HG02571 (cell line): ENCODE data around the gene TLR5.

ENCODE experiments used
- ATAC-seq: cut with Tn5 transposase; IDR thresholded peaks from one replicate; pipeline ENCODE4 v1.9.1; 2021; ENCODE audit warnings: mild to moderate bottlenecking, moderate library complexity; ENCODE audit not compliant: unreplicated experiment

The TLR5 gene

DNA sequence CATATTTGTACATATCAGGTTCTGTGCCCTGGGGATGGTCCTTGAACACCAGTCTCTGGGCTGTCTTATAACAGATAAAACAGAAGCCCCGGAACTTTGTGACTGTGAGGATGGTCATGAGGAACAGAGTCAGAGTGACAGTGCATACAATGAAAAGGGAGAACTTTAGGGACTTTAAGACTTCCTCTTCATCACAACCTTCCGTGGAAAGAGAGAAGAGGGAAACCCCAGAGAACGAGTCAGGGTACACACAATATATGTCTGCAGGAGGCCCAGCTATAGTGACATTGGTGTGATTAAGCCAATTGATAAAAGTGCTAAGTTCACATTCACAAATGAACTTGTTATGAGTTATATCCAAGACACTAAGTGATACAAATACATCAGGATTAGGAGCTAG, 32.1 kb downstream of the TLR5 start:
- no peak for ATAC-seq

DNA sequence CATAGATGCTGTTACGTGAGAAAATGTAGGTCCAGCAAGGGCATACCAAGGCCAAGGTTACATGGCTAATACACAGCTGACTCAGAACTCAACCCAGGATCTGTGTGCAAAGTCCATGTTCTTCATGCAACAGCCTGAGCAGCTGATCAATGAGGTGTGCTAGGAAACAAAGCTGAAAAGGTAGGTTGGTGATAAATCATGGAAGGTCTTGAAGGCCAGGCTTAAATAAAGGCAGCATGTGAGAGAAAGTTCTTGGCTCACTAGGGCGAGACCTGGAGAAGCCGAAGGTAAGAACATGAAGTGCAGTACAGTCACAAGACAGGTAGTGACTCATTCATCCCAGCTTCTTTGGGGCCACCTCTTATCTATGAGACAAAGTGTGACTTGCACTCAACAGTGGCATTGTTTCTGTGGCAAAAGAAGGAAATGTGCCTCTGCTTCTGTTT, 33.4 kb downstream of the TLR5 start:
- ATAC-seq: no peak

DNA sequence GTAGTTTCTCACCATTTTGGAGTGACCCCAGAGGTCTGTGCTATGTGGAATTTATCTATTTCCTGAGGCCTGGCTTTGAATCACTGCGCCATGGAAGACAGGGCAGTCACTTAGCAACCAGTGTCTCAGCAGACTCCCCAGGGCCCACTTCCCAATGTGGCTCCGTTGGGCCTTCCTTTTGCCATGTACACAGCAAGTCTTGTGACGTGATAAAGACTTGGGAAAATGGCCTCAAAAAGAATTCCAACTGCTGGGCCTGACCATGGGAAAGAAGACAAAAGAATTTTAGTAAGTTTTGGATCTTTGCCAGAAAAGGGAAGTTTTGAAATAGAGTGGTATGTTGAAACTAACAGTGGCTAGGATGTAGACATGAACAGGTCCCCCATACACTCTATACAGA, 36.2 kb downstream of the TLR5 start:
- no peak for ATAC-seq

DNA sequence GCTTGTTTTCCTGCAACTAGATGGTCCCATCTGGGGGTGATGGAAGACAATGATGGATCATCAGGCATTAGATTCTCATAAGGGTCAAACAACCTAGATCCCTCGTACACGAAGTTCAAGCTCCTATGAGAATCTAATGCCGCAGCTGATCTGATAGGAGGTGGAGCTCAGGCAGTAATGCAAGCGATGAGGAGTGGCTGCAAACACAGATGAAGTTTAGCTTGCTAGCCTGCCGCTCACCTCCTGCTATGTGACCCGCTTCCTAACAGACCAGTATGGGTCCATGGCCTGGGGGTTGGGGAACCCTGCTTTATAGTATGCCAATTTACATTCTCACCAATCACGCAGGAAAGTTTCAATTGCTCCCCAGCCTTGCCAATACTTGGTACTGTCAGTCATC, 37.5 kb downstream of the TLR5 start:
- ATAC-seq: no peak

DNA sequence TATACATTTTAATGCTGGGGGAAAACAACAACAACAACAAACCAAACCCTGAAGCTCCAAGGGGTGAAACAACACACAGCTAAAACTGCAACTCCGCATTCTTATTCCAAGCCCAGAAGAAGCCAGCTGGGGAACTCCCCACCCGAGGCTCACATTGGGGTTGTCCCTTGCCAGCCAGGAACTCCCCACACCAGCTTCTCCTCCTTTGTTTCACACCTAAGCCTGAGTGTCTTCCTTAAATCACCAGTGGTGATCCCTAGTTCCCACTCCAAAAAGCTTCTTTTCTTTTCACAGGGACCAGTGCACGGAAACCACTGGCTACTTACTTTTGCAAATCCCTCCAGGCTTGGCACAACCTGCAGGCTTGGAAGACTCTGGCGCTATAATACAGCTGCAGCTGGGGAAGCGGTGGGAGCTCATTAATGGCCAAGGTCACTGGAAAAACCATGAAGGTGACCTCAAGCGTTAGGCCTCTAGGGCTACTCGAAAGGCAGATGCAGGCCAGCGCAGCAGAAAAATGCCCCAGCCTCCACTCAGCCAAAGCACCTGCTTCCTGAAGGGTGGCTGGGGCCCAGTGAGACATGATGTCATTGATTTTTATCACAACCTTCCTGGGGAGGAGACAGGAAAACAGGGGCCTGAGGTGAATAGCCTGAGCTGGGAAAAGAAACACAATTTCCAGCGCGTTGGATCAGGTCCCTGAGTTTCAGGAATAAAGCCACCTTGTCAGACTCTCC, 40.1 kb downstream of the TLR5 start:
- ATAC-seq: no peak

DNA sequence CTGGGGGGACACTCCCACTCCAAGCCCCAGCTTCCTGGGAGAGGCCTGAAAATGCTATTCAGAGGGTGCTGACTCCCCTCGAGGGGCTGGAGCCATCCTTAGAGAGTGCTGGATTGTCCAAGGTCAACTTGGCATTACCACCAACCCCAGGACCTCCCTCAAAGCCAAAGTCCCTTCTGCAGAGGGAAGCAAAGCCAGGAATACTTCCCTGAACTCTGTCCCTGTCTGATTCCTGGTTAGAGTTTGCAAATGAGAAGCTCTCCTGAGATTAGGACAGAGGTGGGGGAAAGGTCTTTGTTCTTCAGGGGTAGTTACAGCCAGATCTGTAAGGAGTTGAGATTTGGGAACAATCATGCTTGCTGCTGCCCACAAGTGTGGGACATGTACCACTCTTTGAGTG, 45.3 kb downstream of the TLR5 start:
- no peak for ATAC-seq

DNA sequence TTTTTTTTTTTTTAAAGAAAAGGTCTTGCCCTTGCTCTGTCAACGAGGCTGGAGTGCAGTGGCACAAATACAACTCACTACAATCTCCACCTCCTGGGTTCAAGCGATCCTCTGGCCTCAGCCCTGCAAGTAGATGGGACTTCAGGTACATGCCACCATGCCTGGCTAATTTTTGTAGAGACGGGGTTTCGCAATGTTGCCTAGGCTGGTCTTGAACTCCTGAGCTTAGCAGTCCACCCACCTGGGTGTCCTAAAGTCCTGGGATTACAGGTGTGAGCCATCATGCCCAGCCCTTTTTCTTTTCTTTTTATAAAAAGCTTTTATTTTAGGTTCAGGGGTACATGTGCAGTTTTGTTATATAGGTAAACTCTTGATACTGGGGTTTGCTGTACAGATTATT, 47.2 kb downstream of the TLR5 start:
- ATAC-seq: no peak

DNA sequence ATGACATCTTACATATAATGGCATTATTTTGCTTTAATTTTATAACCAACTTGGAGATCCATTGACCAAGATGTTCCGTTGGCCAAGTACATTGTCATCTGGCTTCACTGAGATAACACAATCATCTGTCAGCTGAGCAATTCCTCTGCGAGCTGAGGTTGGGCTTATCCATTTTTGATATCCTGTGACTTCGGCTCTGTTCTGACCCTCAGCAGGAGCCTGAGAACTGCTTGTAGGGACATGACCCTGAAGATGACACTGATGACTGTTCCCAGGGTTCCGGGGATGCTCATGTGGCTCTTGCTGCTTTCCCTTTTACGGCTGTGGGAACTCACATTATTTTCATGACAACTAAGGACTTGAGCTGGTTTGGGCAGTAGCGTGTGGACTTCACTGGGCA, 51.2 kb downstream of the TLR5 start:
- no peak for ATAC-seq

DNA sequence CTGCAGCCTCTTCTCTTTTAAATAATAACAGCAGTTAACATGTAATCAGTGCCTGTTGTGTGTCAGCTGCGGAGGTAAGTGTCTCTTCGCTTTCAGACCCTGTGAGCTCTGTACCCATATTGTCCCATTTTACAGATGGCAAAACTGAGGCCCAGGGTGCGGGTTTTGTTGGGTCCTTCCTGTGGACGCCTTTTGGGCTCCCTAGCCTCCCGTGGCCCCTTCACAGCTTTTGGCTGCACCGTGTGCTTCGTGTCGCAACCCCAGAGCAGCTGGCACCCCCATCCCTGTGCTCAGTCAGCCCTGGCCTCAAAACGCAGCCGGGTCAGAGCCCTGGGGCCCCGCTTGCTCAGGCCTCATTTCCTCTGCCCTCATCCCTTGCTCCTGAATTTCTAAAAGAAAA, 53.8 kb downstream of the TLR5 start:
- ATAC-seq: no peak

DNA sequence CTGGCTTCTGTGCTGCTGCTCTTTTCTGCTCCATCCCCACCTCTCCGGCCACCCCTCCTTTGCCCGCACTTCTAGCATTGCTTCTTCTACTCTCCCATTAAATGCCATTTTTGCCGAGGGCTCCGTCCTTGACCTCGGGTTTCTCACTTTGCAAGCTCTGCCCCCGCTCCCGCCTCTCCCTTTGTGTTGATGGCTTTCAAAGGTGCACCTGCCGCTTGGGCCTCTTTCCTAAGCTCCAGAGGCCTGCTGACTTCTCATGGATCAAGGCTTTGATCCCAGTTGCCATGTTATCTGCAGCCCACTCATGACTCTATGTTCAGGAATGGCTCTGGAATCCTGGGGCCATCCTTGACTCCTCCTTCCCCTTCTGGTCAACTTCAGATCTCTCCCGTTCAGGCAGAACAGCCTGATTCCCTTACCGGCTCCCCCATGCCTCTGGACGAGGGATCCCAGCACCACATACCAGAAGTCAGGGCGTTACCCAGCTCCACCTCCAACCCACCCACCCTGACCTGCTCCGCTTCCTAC, 54.3 kb downstream of the TLR5 start:
- ATAC-seq: no peak

DNA sequence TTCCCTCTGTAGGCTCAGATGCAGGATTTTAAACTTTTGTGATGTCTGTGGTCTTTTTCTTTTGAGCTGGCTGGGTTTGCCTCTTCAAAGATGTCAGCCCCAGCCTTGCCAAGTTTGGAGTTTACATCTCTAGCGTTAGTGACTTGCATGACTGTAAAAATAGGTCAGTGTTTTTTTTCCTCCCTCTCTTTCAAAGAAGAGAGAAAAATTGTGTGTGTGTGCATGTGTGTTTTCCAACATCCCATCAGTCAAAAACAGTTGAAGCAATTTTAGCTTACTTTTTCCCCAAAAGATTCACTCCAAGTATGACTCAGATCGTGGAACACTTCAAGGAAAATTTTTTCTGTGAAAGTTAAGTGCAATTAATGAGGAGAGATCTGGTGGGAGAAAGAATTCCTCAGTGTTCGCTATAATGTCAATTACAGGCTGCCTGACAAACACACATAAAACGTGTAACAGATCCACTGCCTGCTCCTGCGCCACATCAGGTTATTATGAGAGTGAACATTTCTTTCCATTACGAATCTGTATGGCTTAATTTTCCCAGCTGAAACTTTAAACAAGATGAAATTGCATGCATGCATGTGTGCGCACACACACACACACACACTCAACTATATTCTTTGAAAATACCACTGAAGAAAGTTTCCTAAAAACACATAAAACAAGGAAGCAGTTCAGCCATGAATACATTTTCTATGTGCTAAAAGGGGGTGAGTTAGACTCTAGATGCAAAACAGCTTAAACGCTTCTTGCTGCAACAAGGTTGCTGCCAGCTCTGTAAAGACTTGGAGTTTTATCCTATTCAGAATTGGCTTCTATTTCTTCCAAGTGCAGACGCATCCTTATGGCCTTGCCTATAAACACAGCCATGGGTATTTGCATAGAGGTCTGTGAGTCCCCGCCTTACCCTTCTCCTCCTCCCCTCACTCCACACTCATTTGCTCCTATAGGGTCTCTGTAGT, 55.5 kb downstream of the TLR5 start:
- no peak for ATAC-seq

DNA sequence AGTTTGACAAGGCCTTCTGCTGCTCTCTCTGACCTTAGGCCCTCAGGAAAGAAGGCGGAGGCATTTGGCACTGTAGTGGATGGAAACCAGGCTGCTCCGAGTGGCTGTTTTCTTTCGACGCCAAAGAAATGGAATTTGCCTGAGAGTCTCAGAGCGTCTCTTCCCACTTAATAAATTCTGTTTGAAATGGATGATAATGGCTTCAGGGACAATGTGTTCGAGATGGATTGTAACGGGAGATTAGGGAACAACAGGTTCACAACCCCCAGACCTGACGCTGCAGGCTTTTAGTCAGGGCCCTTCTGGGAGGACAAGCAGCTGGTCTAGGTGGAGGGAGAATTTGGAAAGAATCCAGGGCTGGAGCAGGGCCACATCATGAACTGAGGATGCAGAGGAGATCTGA, 58.6 kb downstream of the TLR5 start:
- no peak for ATAC-seq

DNA sequence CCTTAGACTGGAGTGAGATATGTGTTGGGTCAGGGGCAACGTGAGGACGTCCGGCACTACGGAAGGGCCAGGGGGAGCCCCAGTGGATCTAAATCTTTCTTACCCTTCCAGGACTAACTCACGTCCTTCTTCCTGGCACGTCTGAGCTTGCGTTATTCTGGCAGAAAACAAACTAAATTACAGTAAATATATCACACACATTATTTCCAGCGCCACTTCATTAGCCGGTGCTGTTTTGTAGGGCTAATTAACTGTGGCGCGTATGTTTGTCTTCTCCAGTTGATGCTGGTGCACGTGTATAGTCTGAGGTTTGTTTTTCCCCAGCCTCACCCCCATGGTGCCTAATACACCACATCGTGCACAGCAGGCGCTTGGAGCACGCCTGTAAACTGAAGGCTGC, 59.2 kb downstream of the TLR5 start:
- no peak for ATAC-seq

DNA sequence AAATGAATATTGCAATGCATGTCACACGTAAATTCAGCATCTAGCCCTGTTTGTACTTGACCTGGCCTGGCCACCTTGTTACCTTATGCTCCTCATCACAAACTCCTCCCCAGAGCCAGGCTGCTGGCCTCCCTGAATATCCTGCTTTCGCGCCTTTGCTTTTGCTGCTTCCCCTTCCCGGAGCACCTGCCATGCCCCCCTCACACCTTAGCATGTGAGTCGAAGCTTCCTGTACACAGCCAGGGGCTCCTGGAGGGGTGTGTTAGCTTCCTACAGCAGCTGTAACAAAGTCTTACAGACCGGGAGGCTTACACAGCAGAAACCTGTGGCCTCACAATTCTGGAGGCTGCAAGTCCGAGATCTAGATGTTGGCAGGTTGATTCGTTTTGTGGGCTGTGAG, 60.1 kb downstream of the TLR5 start:
- no peak for ATAC-seq

DNA sequence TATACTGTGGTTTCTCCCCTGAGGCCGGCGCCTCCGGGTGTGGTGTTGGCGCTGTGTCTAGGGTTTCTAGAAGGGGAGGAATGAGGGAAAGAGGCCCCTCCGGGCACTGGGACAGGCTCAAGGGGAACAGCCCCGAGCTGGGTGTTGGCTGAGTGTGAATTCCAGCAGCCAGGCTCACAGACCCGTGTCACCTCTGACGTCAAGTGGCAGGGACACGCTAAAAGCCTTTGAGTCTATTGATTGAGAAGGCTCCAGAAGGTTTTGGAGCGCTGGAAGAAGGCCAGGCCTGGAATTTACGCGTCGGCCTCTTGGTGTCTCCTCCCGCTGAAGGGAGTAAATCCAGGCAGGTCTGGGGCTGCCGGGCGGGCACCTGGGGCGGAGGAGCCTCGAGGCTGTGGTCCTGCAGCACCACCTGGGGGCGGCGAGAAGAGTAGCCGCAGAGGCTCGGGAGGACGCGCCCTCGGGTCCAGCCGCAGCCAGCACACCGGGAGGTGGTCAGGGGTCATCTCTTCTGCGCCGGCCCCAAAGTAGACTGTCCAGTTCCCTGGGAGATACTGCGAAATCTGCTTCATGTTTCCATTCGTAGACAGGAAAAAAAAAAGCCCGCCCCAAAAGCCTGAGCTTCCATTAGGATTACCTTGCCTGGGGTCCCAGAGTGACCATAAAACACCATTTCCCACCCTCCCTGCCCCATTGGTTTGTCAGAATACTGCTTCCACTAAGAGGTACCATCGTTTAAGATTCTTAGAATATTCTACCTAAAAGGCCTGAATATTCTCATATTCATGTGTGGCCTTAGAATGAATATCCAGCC, 61.7 kb downstream of the TLR5 start:
- ATAC-seq: peak; percentile 96

DNA sequence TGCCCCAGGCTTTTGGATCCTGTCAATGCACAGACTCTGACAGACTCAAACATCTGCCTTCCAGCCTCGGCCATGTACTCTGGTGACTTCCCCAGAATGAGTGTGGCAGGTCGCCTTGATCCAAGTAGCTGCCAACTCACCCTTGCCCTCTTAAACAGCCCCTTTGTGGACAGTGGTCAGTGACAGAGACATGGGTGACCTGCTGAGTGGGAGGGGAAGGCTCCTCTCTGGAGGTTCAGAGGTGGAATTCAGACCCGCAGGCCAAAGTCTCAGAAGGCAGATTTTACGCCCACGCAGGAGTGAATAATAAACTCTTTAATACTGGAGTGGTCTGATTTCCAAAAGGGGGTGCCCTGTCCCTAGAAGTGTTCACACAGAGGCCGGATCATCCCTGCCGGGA, 63.5 kb downstream of the TLR5 start:
- ATAC-seq: no peak

DNA sequence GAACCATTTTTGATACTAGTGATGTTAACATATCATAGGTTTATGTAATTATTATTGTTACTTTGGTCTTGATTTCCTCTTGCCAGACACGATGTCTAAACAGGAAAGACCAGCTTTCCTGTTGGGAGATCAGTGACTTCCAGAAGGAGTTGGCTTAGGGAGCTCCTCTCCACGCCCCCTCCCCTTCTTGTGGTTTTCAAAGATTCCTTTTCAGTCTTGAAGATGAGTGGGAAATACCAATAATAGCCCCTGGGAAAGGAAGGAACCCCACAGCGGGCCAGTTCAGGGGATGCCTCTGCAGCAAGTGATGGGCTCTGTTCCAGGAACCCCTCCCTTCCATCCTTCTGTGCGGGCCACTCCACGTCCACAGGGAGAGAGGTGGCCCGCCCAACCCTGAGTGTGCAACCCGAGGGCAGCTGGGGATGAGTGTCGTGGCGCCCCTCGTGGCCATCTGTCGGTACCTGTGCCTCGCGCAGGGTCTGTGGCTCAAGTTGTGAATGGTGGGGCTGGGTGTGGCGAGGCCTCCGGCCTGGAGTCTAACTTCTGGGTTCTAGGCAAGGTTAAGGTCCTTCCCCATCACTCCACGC, 65.7 kb downstream of the TLR5 start:
- ATAC-seq: no peak

DNA sequence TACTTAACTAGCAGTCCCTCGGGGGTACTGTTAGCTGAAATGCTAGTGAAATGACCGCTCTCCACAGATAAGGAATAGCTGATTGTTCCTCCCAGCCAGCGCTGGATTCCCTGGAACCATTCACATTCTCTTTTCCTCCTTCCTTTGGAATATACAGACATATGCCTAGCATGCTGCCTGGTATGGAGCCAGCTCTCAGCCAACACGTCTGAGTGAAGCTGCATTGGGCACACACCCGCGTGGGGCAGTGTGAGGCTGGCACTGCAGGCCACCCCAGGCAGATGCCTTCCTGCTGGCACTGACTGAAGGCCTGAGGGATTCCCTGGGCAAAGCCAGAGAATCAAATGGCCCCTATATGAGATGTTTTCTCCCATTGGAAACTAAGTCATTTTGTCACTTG, 66.7 kb downstream of the TLR5 start:
- no peak for ATAC-seq

DNA sequence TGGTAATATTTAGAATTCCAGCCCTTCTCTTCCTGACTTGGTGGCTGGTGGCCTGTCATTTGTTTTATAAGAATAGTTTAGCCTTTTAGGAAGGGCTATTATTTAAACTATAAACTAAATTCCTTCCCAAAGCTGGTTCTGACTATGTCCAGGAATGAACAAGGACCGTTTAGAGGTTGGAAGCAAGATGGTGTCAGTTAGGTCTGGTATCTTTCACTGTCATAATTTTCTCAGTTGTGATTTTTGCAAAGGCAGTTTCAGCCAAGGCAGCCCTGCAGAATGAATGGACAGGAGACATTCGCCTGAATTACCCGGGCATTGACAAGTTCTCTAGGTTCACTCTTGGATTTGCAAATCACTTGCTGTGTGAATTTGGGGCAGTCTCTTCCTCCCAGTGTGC, 67.2 kb downstream of the TLR5 start:
- no peak for ATAC-seq

DNA sequence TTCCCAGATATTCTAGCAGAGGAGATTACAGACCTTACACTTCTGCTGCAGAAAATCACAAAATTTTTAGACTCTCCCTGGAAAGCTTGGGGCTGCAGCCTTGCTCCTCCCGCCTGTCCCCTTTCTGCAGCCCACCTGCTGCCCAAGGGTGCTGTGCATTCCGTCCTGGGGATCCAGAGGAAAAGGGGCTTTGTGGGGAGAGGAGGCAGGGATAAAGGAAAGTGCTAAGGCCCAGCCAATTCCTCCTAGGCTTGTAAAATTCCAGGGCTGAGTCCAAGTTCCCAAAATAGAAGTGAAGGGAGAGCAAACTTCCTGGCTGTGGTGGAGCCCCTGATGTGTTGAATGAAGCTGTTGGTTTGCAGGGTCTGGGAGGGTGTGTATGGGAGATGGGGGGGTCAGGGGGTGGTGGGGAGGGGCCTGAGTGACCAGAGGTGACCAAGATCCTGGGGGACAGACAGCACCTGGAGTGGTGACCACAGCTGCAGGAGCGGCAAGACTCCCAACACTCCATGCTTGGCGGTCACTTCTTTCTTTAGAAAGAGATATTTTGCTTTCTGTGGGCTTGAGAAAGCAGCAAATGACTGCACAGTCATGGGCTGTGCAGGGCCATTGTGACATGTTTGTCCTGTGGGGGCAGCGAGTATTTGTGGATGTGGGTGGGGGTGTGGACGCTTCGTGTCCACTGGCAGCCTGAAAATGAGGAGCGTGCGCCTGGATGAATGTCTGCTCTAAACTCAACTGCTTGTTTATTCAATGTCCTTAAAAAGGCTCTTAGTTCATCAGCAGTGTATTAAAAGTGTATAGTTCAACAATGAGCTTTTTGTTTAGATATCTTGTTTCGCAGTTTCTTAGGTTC, 68.4 kb downstream of the TLR5 start:
- no peak for ATAC-seq
